HG02763 (cell line): ENCODE results near the gene SSBP3.
A peak's percentile ranks its signal among the peaks of the same experiment; 100 is the strongest.

Experiments used
- ATAC-seq: cut with Tn5 transposase; IDR thresholded peaks from one replicate; pipeline ENCODE4 v1.9.1; 2021; ENCODE audit warnings: mild to moderate bottlenecking, moderate library complexity; ENCODE audit not compliant: unreplicated experiment

Gene SSBP3

DNA sequence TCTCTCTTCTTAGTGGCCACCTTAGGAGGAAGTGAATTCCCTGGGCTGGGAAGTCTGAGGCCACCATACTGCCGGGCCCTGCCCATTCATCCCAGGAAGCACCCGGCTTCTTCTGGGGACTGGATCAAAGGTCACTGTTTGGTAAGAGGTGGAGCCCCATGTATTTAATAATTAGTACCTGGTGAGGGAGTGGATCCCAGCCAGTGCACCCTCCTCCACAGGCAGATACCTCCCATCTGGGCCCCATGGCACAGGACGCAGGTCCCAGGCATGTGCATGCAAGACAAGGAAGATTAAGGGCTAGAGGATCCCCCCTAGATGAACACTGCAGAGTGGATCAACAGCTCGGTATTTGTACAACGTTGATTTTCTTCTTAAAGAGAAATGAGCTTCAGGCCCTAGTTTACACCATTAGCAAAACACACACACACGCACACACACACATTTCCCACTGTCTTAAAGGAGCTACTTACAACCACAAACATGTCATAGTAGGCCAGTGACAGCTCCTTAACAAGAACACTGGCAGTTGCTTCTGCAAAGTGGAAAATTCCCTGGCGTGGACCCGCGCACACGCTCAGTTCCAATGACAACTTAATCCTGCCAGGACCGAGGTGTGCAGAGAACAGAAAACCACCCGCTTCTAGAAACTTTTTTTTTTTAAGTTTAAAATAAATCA lies 115.5 kb downstream of the SSBP3 start:
- ATAC-seq = no peak

DNA sequence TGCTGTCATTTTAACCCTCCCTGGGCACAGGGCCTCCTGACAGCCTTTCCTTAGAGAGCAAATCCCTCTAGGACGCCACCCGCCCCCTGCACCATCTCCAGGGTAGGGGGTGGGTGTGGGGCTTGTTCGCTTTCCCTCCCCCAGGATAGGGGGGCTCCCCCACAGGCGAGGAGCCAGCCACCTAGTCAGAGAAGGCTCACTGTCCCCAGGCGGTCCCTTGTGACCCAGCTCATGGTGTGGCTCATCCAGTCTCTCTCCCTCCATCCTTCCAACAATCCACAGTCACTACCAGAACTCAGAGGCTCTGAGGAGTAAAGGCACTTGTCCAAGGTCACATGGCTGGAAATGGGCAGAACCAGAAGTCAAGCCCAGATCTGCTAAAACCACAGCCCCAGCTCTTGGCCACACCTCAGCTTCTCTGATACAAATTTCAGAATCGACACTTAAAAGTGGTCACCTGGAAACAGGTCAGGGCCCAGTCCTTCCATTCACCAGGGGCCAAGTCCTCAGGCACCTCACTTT lies 116.4 kb downstream of the SSBP3 start:
- ATAC-seq = no peak

DNA sequence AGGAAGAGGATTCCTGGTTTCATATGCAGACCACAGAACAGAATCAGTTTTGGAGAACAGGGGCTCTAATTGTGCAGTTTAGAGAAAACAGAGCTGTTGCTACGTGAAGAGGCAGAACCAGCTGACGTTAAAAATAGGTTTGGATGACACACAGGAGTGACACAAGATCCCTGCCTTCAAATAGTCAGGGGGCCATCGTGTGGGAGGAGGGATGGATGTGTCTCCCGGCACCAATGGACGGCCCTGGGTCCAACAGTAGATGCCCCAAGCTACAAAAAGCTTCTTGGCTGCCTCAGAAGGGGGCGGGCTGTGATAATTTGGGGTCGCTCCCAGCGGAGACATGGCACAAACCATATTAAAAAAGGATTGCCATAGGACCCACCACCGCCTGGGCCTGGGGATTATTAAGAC lies 118.4 kb downstream of the SSBP3 start:
- no peak for ATAC-seq

DNA sequence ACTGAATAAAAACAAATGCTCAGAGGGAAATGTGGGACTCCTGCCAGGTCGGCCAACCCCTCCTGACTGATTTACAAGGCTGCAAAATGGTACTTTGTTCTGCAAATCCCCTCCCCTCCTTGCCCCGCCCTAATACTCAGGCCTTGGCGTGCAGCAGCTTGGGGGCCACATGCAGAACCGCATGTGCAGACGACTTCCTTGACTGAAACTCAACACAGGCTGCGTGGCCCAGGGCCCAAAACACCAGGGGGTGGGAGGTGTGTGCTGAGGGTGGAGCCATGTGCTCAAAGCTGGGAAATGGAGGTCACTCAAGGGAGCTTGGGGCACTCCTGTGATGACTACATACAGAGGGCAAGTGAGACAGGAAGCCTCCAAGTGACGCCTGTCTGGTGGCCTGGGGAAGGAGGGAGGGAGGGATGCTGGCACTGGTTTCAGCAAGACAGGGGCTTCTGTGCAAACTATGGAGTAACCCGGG lies 119.0 kb downstream of the SSBP3 start:
- no peak for ATAC-seq

DNA sequence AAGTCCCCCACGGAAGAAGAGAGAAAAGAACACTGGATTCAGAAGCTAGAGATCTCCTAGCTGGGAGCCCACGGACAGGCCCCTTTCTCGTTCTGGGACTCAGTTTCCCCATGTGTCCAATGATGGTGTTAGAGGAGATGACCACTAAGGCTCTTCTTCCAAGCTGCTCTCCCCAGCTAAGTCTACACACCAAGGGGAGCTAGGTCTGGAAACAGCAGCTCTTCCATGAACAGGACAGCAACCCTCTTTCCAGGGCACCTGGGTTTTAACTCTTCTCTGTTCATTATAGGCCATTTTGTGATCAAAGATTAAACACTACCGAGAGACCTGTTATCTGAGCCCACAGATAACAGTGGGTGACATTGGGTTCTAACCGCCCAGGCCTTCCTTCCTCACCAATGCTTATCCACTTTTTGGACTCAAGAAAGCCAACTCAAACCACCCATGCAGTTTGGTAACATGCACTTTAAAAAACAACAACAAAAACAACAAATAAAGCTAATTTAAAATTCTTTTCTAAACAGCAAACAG lies 120.3 kb downstream of the SSBP3 start:
- ATAC-seq = no peak

DNA sequence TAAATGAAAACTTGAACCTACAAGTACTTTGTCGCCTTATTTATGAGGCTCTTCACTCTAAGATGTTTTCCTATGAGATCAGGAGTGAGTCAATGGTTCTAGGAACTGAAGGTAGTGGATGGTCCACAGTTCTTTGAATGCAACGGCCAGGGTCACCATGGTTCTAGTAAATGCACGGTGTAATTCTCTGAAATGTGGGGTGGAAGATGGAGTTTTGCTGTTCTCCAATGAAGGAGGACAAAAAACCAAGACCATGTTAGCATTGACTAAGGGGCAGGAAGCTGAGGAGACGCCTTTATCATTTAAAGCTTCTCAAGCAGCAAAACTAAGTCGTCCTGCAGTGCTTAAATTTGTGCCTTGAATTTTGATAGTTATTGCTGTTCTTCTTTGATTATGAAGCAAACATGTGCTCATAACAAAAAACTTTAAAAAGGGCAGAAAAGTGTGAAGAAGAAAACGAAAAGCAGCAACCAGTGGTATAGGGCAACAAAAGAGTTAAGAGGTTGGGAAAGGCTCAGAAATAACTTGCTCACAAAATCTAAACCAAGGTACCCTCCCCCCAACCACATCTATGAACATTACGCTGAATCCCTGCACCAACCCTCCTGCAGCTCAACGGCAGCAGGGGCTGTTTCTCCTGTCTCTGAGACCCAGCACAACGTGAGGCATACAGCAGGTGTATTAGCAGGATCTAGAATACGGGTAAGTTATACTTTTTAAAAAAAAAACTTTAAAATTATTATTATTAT lies 121.2 kb downstream of the SSBP3 start:
- no peak for ATAC-seq

DNA sequence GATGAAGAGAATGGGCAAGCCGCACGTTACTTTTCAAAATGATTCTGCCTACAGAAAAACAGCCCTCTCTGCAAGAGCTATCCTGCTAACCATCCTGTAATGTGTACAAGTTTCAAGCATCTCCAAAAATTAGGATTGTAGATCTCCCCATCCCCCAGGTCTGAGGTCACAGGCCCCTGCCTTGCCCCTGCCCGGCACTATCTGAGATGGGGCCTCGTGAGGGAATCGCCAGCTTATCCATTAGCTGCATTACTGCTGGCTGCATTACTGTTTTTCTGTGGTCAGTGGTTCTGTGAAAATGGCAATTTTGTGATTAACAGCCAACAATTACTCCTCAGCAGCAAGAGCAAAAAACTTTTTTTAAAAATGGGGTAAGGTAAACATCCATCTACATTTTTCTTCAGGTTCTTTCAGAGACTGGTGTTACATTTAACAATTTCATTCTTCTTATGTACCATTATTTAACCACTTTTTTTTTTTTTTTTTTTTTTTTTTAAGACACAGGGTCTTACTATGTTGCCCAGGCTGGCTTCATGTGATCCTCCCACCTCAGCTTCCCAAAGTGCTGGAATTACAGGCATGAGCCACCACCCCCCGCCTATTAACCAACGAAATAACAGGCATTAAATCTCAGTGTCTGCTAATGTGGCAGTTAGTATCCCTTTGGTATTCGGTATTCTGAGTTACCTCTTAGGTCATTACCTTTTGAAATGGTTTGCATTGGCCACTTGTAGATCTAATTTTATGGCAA lies 122.4 kb downstream of the SSBP3 start:
- ATAC-seq = no peak

DNA sequence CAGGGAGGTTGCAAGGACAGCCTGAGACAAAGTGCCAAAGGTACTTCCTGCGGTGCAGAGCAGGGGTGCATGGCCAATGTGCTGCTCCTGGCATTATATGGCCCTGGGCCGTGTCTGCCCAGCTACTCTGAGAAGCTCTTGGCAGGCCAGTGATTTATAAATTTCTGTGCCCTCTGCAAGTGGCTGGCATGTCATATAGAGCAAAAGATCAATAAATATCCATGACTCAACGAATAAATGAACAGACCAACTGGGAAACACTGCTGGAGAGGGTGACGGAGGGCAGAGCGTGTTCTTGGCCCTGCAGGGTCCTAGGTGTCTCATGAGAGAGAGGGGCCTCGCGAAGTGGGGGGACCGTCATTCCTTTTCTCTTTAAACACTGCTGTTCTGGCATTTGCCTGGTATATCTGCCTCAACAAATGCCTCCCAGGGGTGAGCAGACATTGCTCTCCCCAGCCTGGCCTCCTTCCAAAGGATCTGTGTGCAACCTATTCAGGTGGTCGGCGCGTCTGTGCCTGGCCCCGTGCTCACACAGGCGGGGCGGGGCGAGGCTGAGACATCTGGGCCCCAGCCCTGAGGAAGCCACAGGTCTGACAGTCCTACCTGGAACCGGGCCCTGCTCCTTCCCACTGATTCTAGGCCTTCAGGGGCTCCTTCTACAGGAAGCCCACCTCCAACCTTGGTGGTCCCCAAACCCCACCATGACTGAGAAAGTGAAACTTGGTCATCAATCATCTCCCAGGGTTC lies 123.9 kb downstream of the SSBP3 start:
- ATAC-seq = no peak

DNA sequence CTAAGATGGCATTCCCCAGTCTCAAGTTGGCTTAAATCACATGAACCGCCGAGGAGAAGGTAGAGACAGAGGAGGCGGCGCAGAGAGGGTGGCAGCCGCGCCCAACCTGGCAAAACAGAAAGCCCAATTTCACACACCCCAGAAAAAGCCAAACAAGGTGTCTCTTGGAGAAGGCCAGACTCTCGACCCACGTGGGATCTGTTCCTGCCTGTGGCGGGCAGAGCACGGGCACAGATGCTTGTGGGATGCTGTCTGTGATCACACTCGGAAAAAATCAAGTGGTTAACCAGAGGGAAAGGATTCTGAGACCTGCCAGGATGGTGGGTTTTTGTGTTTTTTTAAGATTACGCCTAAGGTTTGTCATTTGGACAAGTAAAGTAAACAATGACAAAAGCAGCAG lies 125.5 kb downstream of the SSBP3 start:
- no peak for ATAC-seq

DNA sequence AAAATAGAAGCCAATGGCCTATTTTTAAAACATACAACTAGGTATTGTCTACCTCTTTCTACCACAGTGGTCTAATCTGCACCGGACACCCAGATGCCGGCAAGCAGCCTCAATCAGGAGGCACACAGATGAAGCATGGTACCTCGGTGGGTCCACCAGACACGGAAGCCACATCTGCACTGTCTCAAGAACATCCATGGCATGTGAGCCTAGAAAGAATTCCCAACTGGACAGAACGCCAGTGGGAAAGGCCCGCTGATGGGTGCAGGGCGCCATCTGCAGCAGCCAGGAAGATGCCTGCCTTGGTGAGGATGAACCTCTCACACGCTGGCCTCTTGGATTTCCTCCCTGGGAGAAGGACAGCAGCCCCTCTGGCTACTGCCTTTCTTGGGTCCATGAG lies 126.7 kb downstream of the SSBP3 start:
- ATAC-seq = no peak

DNA sequence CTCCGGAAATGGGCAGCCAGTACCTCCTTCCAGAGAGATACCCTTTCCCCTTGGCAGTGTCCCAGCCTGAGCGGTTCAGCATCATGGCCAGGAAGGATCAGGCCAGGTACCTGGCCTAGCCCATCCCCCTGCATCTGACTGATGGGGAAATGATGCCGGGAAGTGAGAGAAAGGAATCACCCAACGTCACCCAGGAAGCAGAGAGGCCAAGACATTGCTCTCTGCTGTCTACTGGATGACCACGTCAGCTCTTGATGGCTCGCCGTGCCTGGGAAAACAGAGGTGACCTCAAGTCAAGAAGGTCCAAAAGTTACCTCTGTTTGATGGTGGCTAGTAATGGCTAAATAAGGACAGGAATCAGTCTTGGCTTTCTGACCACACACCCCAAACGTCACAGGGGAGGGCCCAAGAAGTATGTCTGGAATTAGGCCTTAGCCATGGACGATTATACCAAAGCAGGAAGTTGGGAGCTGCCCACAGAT lies 127.2 kb downstream of the SSBP3 start:
- ATAC-seq = no peak

DNA sequence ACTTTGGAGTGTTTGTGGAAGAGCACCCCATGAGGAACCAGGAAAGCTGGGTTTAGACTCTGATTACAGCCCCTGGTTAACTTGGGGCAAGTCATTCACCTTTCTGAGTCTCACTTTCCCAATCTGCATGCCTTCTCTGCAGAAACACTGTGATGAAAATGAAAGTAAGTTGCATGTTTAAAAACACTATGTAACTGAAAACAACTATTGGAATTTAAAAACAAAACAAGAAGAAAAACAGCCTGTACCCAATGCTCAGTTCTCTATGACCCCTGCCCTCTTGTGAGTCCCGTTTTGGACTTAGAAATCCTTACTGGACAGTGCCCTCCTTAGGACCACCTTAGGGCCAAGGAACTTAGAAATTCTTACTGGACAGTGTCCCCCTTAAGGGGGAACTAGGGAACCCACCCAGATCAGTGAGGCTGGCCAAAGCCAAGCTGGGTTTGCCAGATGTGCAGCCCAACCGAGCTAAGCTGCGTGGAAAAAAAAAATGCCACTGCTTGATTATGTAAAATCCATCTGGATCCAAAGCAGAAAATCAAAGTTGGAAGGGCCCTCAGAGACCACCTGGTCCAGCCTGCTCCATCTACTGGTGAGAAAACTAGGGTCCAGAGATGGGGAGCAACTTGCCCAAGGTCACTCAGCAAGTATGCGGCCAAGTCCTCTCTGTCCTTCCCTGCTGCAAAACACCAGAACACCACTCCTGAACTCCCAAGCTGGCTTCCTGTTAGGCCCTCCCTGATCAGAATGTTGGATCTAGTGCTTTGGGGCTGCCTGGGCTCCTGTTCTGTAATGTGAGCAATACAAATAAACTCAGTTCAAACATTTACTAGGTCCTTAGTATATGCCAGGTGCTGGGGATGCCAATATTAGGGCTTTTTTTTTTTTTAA lies 128.5 kb downstream of the SSBP3 start:
- ATAC-seq = peak; percentile 42

DNA sequence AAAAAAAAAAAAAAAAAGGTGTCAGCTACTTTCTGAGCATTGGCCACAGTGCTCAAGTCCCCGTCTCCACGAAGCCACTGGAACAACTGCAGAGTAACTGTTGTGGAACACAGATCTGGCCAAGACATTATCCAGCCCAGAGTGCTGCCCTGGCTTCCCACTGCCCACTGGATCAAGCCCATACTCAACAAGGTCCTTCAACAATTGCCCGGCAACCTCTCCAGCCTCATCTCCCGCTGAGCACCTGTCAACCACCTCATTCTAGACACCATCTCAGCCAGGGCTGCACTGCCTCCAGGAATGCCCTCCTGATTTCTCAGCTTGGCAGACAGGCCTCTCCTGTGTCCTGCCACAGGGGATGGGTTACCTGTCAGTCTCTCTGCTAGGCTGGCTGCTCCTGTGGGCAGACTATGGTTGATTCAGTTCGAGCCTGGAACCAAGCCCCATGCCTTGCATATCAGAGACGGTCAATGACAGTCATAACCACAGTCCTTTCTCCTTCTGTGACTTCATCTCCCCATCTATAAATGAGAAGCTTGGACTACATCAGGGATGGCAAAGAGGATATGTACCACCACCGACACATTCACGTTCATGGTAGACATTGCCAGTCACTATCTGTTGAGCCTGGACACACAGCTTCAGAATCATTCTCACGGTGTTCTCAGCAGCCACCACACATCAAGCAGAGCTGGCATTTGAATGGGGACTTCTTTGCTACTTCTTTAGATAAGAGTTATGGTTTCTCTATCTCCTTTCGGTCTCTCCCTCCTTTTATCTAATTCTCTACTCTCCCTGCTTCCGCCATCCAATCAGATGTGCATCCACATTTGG lies 129.4 kb downstream of the SSBP3 start:
- ATAC-seq = no peak

DNA sequence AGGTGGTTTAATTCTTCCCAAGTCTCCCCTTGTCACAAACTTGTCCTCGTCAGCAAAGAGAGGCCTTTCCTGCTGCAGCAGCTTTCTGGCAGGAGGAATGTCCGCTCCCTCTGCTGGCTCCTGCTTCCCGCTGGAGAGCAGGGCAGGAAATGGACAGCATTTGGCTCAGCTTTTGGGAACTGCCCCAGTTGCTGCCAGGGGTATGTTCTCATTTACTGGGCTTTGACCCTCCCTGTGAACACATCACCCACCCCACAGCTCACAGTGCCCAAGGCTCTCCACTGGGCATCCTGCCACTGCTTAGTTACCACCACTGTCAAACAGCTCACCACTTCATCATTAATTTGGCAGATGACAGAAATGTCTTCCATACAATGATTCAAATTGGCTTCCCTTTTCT lies 130.8 kb downstream of the SSBP3 start:
- no peak for ATAC-seq

DNA sequence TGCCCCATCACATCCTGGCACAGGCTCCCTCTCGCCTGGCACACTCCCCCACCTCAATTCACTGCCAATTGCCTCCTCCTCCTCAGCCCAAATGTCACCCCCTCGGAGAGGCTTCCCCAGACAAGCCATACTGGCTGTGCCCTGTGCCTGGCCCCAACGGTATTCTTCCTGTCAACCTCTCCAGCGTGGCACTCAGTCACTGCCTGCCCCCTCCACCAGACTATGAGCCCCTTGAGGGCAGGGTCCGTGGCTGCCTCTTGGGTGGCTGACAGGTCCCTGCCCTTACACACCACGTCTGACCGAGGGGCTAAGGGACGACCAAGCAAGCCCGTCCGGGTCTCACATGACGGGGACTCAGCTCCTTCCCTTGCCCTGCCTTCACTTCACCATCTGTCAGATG lies 131.3 kb downstream of the SSBP3 start:
- ATAC-seq = no peak

DNA sequence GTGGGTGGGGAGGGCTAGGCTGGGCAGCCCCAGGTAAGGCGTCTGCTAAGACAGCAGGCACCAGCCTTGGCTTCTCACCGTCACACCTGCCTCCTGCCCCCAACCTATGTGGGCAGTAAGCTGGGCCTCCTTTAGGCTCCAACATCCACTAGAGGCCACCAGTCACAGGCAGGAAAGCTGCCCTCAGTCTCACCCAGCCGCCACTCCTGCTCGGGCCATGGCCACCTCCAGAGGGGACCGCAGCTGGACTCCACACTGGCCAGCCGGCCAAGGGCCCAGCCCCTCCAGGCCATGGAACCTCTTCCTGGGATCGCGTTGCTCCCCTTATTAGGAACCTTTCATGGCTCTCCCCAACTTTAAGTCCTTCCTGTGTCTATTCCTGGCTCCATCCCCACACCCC lies 131.7 kb downstream of the SSBP3 start:
- no peak for ATAC-seq

DNA sequence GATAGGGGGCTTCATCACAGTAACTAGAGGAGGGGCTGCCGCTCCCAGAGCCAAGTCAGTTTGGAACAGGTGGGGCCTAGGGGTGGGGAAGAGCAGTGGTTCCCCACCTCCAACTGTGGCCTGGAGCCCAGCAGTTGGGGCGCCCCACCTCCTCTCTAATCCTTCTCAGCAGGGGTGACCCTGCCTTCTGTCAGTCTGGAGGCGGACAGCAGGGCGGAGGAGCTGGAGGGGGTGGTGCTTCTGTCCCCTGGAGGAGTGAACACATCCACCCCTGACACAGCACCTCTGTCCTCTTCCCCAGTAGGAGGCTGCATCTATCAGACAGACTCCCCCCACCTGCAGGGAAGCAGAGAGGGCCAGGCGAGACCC lies 132.4 kb downstream of the SSBP3 start:
- ATAC-seq = no peak

DNA sequence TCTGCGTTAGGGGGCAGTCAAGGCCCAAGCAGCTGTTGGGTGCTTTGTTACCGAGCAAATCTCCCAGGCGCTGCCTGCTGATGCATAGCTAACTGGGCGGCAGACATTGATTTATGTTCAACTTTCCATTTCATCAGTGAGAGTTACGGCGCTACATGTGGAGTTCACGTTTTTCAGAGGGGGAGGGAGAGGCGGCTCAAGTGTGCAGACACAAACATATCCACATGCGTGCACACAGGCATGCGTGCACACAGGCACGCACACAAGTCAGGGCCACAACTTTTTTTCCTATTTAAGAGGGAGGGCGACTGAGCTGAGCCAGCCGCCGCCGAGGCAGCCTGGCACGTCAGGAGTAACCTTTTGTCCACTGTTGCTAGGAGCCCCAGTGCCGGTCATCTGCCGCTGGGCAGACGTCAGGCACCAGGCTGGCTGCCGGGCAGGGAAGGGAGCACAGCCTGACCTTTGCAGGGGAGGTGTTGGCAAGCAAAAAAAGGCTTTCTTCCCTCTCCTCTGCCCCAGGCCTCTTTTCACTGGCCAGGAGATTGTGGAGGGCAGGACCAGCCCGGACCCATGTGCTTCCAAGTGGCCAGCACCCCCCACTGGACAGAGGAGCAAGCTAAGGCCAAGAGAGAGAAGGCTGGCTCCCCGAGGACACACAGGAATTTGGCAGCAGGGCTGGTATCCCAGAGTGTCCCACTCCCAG lies 133.0 kb downstream of the SSBP3 start:
- no peak for ATAC-seq
